ENCODE data around the gene RBM25.
"Not testable (repeated sequence)": the region's sequence is repeated elsewhere in the genome, so short reads cannot be mapped to it uniquely, and the experiment has no call there.

The RBM25 gene

DNA sequence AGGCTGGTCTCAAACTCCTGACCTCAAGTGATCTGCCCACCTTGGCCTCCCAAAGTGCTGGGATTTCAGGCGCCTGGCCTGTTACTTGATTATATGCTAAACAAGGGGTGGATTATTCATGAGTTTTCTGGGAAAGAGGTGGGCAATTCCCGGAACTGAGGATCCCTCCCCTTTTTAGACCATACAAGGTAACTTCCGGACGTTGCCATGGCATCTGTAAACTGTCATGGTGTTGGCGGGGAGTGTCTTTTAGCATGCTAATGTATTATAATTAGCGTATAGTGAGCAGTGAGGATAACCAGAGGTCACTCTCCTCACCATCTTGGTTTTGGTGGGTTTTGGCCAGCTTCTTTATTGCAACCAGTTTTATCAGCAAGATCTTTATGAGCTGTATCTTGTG lies 111.5 kb downstream of the RBM25 start:
- DNase-seq (ENCODE audit: low read depth): not testable (repeated sequence)

DNA sequence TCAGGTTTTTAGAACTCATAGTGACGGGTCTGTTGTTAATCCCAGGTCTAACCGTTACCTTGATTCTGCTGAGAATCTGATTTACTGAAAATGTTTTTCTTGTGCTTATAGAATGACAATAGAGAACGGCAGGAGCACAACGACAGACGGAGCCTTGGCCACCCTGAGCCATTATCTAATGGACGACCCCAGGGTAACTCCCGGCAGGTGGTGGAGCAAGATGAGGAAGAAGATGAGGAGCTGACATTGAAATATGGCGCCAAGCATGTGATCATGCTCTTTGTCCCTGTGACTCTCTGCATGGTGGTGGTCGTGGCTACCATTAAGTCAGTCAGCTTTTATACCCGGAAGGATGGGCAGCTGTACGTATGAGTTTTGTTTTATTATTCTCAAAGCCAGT lies 112.4 kb downstream of the RBM25 start:
- no peak for DNase-seq (ENCODE audit: low read depth)

DNA sequence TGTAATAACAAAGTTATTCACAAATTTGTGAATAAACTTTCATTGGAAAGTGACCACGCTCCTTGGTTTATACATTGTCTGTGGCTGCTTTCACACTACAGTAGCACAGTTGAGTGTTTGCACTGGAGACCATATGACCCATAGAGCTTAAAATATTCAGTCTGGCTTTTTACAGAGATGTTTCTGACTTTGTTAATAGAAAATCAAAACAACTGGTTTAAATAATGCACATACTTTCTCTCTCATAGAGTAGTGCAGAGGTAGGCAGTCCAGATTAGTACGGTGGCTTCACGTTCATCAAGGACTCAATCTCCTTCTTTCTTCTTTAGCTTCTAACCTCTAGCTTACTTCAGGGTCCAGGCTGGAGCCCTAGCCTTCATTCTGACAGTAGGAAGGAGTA lies 114.2 kb downstream of the RBM25 start:
- no peak for DNase-seq (ENCODE audit: low read depth)

DNA sequence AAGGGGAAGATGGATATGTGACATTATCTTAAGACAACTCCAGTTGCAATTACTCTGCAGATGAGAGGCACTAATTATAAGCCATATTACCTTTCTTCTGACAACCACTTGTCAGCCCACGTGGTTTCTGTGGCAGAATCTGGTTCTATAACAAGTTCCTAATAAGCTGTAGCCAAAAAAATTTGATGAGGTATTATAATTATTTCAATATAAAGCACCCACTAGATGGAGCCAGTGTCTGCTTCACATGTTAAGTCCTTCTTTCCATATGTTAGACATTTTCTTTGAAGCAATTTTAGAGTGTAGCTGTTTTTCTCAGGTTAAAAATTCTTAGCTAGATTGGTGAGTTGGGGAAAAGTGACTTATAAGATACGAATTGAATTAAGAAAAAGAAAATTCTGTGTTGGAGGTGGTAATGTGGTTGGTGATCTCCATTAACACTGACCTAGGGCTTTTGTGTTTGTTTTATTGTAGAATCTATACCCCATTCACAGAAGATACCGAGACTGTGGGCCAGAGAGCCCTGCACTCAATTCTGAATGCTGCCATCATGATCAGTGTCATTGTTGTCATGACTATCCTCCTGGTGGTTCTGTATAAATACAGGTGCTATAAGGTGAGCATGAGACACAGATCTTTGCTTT lies 114.9 kb downstream of the RBM25 start:
- DNase-seq (ENCODE audit: low read depth): no peak

Measured in activated gamma-delta T cell treated with anti-CD3 and anti-CD28 coated beads, Interleukin-2, amount 50 U/mL, for 16 hours (primary cell).